ENCODE measurements around the gene TNP1.

TNP1 gene

GRCh38 chr2:216859944-216860343, at the start of gene TNP1:
TNP1 (minus strand) TSS chr2:216860064; CDS start chr2:216860034, 30 bp downstream.
- no peak within 1 kb of the TSS for H3K4me3 ChIP-seq (ENCODE audit: low read depth, low read length)
- TF ChIP-seq, protein P1, sequence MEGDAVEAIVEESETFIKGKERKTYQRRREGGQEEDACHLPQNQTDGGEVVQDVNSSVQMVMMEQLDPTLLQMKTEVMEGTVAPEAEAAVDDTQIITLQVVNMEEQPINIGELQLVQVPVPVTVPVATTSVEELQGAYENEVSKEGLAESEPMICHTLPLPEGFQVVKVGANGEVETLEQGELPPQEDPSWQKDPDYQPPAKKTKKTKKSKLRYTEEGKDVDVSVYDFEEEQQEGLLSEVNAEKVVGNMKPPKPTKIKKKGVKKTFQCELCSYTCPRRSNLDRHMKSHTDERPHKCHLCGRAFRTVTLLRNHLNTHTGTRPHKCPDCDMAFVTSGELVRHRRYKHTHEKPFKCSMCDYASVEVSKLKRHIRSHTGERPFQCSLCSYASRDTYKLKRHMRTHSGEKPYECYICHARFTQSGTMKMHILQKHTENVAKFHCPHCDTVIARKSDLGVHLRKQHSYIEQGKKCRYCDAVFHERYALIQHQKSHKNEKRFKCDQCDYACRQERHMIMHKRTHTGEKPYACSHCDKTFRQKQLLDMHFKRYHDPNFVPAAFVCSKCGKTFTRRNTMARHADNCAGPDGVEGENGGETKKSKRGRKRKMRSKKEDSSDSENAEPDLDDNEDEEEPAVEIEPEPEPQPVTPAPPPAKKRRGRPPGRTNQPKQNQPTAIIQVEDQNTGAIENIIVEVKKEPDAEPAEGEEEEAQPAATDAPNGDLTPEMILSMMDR (IDR thresholded peaks at IDR 0.05; ENCODE audit: low read depth, low read length): no peak

- no peak overlapping the region for H3K4me3 ChIP-seq (ENCODE audit: low read depth, low read length)
- TF ChIP-seq, protein P1 (IDR thresholded peaks at IDR 0.05; ENCODE audit: low read depth, low read length): no peak
These were observed 48.4 kb upstream of the TNP1 start for GRCh38 chr2:216908300-216908699.

DNA sequence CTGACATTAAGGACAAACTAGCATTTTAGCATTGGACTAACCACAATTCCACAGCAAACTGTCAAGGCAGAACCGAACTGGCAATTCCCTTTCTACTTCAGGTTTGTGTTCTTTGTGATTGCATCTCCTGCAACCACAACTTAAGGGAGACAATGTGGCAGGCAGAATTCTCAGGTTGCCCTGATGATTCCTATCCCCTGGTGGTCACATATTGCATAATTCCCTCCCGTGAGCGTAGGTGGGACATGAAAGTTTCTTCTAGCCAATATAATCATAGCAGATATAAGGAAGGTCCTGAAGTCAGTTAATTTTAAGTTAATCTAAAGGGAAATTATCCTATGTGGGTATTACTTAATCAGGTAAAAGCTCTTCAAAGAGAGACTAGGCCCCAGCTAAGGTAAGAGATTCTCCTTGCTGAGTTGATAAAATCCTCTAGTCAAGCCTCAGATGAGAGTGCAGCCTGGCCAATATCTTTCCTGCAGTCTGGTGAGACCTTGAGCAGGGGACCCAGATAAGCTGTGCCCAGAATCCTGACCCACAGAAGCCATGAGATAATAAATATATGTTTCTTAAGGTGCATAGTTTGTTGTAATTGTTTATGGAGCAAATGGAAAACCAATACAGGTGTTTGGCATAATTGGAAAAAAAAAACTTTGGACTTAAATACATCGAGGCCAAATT, 45.9 kb upstream of the TNP1 start:
- TF ChIP-seq, protein P1 (IDR thresholded peaks at IDR 0.05; ENCODE audit: low read depth, low read length): no peak

DNA sequence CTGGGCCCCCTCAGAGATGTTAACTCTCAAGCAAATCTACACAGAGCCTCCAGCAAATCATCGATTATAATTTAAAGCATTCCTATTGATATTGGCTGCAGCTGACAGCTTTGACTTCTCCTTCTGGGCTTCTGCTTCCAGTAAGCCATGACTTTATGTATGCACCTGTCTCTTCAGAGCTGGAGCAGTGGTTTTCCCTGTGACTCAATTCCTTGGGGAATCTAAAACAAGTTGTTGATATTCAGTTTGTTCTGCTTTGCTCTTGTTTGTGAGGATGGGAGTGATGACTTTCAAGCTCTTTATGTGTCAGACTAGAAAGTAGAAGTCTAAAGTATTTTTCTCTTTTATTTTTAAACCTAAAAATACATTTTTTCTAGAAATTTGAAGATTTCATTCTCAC, 45.1 kb upstream of the TNP1 start:
- TF ChIP-seq, protein P1 (IDR thresholded peaks at IDR 0.05; ENCODE audit: low read depth, low read length): no peak
- H3K4me3 ChIP-seq (ENCODE audit: low read depth, low read length): no peak overlapping the region

More for the DNA sequence above, 45.9 kb upstream of the TNP1 start:
- no peak overlapping the region for H3K4me3 ChIP-seq (ENCODE audit: low read depth, low read length)

DNA sequence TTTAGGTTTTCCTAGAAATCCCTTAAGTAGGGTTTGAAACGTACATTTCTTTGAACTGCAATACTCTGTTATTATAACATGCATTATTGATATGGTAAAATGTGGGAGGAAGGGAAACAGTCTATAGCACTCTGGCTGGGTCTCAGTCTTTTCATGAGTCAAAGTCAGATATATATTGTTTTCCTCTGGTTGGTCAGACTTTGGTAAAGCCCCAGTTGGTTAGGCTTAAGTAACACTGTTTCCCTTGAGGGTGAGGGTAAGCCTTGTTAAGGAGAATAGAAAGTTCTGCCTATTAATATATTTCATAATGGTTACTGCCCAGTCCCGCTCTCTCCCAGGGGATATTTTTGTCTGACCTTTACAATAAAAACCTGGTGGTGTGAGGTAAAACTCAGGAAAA, 44.7 kb upstream of the TNP1 start:
- TF ChIP-seq, protein P1 (IDR thresholded peaks at IDR 0.05; ENCODE audit: low read depth, low read length): no peak
- no peak overlapping the region for H3K4me3 ChIP-seq (ENCODE audit: low read depth, low read length)

DNA sequence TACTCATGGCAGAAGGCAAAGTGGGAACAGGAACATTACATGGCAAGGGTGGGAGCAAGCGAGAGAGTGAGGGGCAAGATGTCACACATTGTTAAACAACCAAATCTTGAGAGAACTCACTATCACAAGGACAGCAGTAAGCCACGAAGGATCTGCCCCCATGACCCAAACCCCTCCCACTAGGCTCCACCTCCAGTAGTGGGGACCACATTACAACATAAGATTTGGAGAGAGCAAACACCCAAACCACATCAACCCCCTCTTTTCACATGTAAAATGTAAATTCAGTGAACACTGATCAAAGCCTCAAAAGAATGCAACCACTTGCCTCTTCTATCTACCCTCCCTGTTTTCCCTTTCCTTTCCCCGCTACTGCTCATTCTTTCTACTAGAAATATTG, 43.6 kb upstream of the TNP1 start:
- TF ChIP-seq, protein P1 (IDR thresholded peaks at IDR 0.05; ENCODE audit: low read depth, low read length): no peak
- H3K4me3 ChIP-seq (ENCODE audit: low read depth, low read length): no peak overlapping the region

- TF ChIP-seq, protein P1 (IDR thresholded peaks at IDR 0.05; ENCODE audit: low read depth, low read length): no peak
- no peak overlapping the region for H3K4me3 ChIP-seq (ENCODE audit: low read depth, low read length)
These were observed 41.4 kb upstream of the TNP1 start for GRCh38 chr2:216901273-216901672.
